Measurements from ENCODE around the gene HMGN4.
A peak's percentile ranks its signal among the peaks of the same experiment; 100 is the strongest.
"Not testable (repeated sequence)": the region's sequence is repeated elsewhere in the genome, so short reads cannot be mapped to it uniquely, and the experiment has no call there.

Gene HMGN4

GRCh38 chr6:26537846-26538571, at the start of gene HMGN4:
HMGN4 (plus strand) TSS chr6:26538366; CDS start chr6:26545207, 6,841 bp downstream.
- peak; percentile 94 for DNase-seq (ENCODE audit: low spot score)

GRCh38 chr6:26489996-26490964, 47.9 kb upstream of the HMGN4 start:
- DNase-seq (ENCODE audit: low spot score) = no peak

DNA sequence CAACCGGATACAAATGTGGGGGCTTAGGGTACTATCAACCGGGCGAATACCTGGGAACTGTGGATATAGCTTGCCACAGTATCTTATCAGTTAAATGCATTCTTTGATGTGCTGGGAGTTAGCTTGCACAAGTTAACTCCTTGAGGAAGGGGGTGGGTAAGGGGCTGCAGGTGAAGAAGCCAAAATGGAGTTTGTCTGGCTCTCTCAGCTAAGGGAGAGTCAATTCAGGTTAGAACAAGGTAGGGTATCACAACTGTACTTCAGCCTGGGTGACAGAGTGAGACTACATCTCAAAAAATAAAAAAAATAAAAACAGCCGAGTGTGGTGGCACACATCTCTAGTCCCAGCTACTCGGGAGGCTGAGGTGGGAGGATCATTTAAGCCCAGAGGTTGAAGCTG, 46.6 kb upstream of the HMGN4 start:
- DNase-seq (ENCODE audit: low spot score) = no peak

- DNase-seq (ENCODE audit: low spot score) = no peak
Observed at GRCh38 chr6:26493258-26493657, 44.9 kb upstream of the HMGN4 start.

GRCh38 chr6:26494117-26494516, 44.0 kb upstream of the HMGN4 start:
- no peak for DNase-seq (ENCODE audit: low spot score)

GRCh38 chr6:26495281-26495680, 42.9 kb upstream of the HMGN4 start:
- no peak for DNase-seq (ENCODE audit: low spot score)

- no peak for DNase-seq (ENCODE audit: low spot score)
Observed at GRCh38 chr6:26497610-26498009, 40.6 kb upstream of the HMGN4 start.

DNA sequence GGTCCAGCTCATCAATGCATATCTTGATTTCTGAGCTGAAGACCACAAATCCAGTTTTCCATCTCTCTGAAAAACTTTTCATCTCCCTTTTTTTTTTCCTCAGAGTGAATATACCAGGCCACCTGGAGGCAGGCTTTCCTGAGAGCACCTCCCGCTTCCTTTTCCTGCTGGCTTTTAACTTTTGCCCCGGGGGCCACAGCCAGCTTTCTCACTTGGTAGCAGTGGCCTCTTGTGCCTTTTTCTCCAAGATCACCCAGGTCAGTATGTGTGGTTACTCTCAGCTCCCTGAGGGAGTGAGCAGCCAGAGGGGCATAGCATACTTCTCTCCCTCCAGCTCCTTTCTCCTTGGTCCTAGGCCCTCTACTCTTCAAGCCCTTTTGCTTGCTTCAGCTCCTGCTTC, 38.1 kb upstream of the HMGN4 start, which contains the start of gene BTN1A1:
Gene BTN1A1, plus strand, starts transcription at position 202 of the 400 bp plus-strand sequence. CDS start 984 bp downstream, outside the sequence.
- no peak for DNase-seq (ENCODE audit: low spot score)

DNA sequence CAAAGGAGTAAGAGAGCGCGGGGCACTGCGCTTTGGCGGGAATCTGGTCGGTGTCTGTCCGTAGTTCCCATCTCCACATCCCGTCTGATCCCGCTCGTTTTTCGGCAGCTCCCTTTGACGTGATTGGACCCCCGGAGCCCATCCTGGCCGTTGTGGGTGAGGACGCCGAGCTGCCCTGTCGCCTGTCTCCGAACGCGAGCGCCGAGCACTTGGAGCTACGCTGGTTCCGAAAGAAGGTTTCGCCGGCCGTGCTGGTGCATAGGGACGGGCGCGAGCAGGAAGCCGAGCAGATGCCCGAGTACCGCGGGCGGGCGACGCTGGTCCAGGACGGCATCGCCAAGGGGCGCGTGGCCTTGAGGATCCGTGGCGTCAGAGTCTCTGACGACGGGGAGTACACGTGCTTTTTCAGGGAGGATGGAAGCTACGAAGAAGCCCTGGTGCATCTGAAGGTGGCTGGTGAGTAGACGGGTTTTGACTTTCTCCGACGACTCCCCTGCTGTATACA, 36.6 kb upstream of the HMGN4 start:
- no peak for DNase-seq (ENCODE audit: low spot score)

GRCh38 chr6:26502165-26502564, 36.0 kb upstream of the HMGN4 start:
- DNase-seq (ENCODE audit: low spot score) = no peak

DNA sequence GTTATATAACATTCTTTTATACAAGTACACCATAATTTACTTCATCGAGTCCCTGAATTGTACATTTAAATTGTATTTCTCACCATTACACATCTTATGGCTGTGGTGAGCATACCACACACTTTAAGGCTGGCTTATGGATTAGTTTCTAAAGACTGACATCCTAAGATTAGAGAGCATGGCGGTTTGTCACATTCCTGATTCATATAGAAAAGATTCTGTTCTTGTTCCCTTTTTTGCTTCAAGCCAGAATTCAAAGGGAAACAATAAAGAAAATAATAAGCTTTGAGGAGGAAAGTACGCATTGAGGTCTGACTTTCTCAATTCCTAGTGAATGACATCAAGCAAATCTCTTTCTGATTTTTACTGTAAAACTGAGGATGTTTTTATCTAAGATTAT, 35.5 kb upstream of the HMGN4 start:
- no peak for DNase-seq (ENCODE audit: low spot score)

DNA sequence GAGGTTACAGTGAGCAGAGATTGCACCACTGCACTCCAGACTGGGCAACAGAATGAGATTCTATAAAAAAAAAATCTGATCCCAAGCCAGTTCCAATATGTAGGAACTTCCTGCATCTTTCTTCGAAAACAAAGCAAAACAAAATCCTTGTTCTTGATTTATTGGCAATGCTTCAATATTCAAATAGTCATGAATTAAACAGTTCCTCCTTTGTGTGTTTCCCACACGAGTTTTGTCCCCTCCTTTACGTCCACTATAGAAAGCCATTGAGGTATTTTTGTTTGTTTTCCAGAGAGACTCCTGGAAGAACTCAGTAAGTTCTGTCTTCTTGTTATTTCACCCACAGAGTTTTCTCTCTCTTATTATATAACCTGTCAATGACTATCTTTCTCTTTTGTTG, 30.5 kb upstream of the HMGN4 start:
- peak; percentile 44 for DNase-seq (ENCODE audit: low spot score)

DNA sequence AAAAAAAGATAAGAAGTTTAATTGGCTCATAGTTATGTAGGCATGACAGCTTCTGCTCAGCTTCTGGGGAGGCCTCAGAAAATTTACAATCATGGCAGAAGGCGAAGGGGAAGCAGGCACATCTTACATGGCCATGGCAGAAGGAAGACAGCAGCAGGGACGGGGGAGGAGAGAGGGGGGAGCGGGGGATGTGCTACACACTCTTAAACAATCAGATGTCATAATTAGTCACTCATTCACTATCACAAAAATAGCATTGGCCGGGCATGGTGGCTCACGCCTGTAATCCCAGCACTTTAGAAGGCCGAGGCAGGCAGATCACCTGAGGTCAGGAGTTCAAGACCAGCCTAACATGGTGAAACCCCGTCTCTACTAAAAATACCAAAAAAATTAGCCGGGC, 27.1 kb upstream of the HMGN4 start:
- DNase-seq (ENCODE audit: low spot score) = not testable (repeated sequence)

DNA sequence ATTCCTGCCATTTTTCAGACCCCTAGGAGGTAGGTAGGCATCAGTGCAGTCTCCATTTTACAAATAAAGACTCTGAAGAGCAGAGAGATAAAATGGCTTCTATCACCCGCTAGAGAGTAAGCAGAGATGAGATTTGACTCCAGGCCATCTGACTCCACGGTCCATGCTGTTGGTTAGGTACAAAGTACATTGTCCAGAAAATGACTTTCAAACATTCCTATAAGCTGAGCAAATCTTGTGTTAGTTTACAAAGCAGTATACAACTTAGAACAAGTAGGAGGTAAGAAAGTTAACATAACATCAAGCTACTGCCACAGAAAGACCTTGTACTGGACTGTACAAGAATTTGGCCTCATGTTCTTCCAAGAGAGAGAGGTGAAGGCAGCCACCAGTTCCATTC, 23.2 kb upstream of the HMGN4 start:
- DNase-seq (ENCODE audit: low spot score) = no peak

DNA sequence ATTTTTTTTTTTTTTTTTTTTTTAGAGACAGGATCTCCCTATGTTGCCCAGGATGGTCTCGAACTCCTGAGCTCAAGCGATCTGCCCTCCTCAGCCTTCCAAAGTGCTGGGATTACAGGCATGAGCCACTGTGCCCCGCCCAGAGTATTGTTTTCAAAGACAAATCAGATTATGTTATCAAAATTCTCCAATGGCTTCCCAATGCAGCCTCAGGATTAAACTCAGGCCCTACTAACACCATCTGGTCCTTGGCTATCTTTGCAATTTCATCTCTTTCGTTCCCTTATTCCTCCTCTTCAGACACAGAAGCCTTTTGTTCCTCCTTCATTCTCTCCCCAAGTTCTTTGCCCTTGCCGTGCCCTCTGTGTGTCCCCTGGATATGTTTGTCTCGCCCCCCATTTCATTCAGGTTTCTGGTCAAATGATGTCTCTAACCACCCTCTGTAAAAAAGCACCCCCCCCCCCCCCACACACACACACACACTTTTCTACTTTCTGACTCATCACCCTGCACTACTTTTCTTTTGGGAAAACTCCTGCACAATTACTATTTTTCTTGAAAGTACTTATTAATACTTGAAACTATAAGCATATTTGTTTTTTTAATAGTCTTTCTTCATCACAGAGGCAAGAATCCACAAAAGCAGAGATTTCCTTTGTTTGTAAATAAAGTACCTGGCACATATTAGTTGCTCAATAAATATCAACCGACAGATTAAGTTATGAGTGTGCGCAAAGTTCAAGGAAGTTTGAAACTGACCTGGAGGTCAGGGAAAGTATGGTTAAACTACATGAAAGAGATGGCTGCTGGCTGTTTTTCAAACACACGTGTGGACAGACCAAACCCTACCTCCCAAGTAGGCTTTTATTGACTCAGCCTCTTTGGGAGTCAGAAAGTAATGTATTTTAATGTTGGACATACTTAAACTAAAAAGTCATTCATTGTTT, 21.4 kb upstream of the HMGN4 start:
- no peak for DNase-seq (ENCODE audit: low spot score)

GRCh38 chr6:26519359-26519758, 18.8 kb upstream of the HMGN4 start:
- DNase-seq (ENCODE audit: low spot score) = no peak

GRCh38 chr6:26520237-26520849, 17.8 kb upstream of the HMGN4 start:
- DNase-seq (ENCODE audit: low spot score) = no peak

DNA sequence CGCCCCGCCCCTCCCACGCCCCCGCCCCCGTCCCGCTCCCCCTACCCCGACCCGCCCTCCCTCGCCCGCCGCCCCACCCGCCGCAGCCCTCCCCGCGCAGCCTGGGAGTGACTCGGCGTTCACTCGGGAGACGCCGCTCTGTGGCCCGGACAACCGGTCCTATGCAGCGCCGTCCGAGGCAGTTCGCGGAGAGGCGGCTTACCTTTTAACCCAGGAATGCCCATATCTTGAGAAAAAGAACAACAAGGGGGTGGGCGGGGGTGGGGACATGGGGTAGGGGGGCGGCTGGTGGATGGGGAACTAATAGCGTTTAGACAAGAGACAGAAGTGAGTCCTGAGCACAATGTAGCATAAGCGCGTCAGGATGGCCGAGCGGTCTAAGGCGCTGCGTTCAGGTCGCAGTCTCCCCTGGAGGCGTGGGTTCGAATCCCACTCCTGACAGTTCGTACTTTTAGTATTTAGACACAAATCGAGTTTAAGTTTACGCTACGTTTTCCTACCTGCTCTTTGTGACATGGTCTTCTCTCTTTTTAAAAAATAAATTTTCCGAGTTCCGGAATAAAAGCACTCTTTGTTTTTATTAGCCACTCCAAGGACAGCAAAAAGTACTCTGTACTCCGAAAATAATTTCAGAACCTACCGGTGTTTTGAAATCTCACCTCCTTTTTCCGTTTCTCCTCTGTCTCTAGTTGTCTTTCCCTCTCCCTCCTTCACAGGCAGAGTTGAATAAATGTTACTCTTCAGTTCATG, 17.1 kb upstream of the HMGN4 start:
- peak; percentile 89 for DNase-seq (ENCODE audit: low spot score)

DNA sequence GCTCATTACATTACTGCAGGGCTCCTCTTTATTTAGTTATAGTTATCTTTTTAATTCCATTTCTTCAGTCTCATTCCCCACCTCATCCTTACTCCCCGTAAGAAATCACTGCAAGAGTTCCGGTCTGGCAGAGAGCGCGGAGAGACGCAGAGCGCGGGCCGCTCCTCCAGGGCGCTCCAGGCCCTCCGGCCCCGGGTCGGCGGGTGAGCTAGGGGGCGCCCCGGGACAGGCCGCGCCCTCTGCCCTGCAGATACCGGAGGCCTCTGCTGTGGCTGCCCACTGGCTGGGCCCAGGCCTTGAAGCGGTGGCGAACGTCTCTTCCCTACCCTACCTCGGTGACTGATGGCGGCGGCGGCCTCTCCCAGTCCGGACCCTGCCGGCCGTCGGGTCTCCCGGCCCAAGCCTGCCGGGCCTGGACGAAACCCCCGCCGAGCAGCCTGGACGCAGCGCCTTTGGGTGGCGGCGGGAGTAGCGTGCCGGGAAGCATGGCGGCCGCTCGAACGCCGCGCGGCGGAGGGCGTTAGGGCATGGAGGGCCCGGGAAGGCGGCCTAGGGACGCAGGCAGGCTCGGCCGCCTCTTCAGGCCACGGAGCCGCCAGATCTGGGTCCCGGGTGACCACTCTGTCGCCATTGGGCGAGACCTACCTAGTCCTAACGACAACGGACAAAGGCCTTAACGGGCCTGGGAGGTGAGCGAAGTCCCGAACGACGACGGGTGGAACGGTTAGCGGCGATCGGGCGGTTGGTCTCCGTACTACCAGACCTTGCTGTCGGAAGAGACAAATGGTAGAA, 16.4 kb upstream of the HMGN4 start:
- peak; percentile 62 for DNase-seq (ENCODE audit: low spot score)

Measured in globus pallidus (tissue), 1 donor.